HK-2 (cell line): ENCODE results near the gene CRYGC.
"Not testable (repeated sequence)": the region's sequence is repeated elsewhere in the genome, so short reads cannot be mapped to it uniquely, and the experiment has no call there.

ENCODE experiments used
- DNase-seq: peaks from one replicate; pipeline ENCODE4 v3.0.0-alpha.2; 2018; ENCODE audit not compliant: unreplicated experiment

CRYGC gene

DNA sequence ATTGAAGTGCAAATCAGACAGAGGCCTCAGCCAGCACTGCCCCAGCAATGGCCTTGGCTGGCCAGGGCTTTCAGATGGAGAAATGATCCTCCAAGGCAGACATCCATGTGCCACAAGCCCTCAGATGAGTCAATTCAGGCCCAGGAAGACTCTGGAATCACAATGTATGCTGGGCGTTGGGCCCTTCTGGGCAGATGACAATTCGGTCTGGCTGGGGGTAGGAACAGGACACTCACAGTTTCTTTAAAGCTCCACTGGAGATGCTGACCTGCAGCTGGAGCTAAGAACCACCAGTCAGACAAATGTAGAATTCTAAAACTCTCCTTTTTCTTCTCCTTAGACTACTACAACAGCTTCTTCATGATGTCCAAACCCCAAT, 7.1 kb upstream of the CRYGC start:
- DNase-seq: no peak

DNA sequence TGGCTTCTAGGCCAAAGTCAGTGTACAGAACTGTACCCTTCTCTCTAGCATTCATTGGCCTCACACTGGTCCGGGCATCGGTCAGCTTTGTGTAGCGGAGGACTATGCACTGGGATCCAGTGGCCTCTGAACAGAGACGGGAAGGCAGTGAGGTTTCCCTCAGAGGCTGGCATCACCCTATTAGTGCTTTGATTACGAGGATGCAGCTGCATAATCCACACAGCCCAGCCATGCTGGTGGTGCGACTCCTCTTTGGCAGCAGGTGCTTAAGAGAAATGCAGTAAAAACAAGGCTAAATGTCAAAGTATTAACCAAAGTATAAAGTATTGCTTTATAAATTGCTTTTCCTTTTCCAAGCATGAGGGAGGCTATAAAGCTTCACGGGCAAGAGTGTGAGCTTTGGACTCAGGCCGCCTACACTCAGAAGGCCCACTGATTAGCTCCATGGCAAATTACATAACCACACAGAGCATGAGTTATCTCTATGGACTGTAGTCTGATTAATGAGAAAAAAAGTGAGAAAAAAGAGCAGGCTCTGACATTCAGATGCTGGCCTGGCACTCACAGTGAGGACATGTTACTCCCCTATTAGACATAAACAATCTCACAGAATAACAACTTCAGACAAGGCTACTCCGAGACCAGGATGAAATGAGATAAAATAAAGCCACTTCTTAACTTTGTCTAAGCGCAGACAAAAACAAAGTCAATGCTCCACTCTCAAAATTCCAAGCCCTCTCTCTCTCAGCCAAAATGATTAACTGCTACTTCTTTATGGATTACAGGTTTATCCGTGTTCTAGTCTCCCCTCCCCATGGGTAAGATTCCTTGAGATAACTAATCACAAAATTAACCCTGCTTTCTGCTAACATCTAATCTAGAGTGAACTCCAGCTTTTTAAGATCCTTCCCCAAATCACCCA, 6.4 kb upstream of the CRYGC start:
- no peak for DNase-seq

DNA sequence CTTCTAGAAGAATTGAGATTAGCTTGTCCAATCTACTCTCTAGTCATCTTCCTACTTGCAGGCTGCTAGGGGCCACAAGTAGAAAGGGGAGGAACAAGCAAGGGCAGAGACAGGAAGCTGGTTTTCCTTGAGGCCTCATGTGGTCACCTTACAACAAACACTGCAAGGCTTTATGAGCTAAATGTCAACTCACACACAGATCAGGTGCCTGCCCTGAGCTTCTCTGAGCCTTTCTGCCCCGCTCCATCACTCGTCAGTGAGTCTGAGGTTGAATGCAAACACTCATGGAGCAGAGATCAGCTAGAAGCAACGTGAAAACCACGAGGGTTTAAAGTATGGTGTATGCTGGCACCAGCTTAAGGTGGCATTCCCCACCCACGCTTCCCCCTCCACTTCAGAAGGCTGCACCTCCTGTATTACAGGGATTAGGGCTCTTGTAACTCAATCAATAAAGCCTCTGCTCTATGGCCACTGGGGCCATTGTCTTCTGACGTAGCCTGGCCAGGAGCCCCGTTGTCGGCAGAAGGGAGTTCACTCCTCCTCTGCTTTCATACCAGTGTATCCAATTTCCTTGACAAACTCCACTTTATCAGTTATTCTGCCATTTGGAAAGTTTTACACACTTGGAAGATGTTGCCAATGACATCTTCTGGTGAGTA, 5.4 kb upstream of the CRYGC start:
- DNase-seq: no peak

DNA sequence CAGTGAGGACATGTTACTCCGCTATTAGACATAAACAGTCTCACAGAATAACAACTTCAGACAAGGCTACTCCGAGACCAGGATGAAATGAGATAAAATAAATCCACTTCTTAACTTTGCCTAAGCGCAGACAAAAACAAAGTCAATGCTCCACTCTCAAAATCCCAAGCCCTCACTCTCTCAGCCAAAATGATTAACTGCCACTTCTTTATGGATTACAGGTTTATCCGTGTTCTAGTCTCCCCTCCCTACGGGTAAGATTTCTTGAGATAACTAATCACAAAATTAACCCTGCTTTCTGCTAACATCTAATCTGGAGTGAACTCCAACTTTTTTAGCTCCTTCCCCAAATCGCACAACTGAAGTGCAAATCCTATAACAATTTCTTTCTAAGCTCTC, 1.1 kb upstream of the CRYGC start:
- DNase-seq: no peak

DNA sequence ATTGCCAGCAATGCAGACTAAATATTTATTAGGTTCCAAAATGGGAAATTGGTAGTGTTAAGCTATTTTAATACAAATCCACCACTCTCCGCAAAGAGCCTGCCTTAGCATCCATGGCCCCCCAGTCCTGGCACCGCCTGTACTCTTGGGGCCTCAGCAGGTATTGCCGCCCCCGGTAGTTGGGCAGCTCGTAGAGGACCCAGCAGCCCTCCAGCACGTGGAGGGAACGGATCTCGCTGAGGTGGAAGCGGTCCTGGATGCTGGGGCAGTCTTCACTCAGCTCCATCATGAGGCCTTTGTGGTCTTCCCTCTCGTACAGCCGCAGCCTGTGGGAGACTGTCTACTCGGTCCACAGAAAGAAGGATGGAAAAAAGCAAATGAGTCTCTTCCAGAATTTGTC, 1.5 kb downstream of the CRYGC start:
- DNase-seq: no peak

DNA sequence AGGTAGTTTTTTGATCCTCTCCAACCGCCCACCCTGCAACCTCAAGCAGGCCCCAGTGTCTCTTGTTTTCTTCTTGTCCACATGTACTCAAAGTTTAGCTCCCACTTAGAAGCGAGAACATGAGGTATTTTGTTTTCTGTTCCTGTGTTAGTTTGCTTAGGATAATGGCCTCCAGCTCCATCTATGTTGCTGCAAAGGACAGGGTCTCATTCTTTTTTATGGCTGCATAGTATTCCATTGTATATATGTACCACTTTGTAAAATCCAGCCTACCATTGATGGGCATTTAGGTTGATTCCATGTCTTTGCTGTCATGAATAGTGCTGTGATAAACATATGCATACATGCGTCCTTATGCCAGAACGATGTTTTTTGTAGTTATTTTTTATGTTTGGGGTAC, 2.5 kb downstream of the CRYGC start:
- no peak for DNase-seq

DNA sequence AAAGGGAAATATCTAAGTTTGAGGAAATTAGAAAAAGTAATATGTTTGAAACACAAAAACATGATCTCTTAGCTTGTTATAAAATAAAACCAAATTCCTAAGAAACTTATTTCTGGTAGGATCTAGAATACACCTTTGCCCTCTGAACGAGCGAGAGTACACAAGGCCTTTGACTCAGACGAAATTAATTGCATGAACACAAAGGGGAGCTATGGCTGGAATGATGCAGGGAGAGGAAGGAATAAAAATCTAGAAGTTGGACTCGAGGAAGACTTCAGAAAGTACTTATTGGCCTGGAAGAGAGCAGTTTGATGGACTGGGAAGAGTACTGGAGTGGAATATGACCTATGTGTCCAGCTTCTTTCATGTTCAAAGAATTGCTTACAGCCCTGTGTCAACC, 4.4 kb downstream of the CRYGC start:
- DNase-seq: no peak

DNA sequence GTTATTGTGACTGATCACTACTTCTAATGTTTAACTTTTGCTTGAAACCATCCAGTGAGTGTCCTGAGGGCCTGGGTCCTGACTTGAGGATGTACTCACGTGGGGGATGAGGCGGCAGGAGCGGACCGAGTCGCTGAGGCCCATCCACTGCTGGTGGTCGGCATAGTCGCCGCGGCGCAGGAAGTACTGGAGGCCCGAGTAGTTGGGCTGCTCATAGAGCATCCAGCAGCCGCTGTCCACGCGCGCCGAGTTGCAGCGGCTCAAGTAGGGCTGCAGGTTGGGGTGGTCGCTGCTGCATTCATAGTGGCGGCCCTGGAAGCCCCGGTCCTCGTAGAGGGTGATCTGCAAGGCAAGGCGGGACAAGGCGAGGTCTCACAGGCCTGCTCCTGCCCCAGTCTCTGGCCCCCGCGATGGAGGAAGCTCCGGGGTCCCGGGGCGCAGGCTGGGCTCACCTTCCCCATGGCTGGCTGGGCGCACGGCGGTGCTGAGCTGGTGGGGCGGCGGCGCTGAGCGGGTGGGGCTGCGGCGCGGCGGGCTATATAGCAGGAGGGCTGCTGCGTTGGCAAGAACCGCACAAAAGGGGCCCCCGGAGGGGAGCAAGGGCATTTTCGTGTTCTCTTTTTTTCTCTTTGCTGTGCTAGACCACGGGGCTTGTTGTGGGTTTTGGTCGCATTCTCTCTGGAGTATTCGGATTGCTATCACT, 5.5 kb downstream of the CRYGC start, which contains the start of gene CRYGD:
TSS of gene CRYGD (minus strand) at position 512 of the 703 bp plus-strand sequence. CDS start at position 461, 51 bp downstream.
- DNase-seq: not testable (repeated sequence)

DNA sequence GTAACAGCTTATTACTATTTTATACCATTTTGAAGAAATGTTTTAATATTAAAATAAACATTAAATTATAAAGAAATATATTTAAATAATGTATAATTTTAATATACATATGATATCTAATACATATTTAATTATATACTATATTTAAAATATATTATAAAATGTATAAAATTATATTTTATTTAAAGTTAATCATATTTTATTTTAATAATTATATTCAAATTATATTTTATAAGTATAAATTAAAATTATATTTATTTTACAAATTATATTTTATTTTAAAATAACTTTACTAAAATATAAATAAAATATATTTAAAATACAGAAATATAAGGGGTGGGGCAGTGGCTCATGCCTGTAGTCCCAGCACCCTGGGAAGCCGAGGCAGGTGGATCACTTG, 7.4 kb downstream of the CRYGC start:
- no peak for DNase-seq

DNA sequence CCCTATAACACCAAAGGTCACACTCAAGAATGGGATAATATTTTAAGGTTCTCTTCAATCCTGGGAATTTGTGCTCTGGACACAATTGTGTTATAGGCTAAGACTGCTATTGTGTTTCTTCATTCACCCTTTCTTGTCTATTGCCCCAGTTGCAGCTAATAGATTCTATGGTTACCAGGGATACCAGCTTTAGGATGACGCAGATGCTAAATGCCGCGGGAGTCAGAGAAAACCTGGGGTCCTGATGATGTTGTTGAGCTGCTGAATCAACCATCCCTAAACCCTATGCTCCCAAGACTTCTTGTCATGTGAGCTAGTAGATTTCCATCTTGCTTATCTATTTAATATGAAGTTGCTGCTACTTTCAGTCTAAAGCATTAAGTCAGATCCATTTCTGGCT, 10.7 kb downstream of the CRYGC start:
- DNase-seq: no peak

DNA sequence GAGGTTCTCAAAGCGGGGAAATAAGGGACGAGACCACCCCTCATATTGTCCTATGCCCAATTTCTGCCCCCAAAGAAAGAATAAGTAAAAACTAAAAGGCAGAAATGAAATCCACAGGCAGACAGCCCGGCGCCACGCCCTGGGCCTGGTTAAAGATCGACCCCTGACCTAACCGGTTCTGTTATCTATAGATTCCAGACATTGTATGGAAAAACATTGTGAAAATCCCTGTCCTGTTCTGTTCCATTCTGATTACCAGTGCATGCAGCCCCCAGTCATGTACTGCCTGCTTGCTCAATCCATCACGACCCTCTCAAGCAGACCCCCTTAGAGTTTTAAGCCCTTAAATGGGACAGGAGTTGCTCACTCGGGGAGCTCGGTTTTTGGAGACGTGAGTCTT, 12.2 kb downstream of the CRYGC start:
- not testable (repeated sequence) for DNase-seq

DNA sequence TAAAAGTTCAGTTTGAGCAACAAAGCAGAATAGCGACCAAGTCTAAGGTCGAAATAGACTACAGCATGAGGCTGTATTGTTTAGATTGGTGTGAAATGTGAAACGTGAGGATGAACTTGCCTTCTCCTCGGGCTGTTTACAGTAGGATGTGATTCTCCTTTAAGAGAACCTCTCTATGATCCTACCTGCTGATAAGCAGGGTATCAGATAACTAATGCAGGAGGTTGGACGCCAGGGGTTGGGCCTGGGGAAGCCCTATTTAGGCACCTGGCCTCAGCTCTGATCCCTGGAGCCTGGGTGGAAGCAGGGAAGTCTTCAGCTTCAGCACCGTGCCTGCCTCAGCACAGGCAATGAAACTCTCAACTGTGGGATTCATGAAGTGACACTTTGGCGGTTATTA, 16.7 kb downstream of the CRYGC start:
- no peak for DNase-seq

DNA sequence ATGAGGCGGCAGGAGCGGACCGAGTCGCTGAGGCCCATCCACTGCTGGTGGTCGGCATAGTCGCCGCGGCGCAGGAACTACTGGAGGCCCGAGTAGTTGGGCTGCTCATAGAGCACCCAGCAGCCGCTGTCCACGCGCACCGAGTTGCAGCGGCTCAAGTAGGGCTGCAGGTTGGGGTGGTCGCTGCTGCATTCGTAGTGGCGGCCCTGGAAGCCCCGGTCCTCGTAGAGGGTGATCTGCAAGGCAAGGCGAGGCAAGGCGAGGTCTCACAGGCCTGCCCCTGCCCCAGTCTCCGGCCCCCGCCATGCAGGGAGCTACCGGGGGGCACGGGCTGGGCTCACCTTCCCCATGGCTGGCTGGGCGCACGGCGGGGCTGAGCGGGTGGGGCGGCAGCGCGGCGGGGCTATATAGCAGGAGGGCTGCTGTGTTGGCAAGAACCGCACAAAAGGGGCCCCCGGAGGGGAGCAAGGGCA, 17.3 kb downstream of the CRYGC start:
- not testable (repeated sequence) for DNase-seq

DNA sequence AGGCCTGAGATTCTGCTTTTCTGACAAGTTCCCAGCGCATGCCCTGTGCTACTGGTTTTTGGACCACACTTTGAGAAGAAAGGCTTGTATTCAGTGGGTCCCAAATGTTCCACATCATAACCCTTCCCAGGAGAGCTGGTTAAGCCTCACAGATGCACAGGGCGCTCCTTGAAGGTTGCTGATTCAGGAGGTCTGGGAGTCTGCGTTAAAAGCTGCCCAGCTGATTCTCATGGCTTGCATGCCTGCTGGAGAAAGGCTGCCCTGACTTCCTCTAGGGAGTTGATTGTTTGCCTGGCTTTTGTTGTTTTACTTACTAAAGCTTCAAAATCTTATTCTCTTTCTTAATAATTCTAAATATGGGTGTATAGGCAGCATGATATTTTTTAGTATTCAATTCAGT, 26.0 kb downstream of the CRYGC start:
- no peak for DNase-seq

DNA sequence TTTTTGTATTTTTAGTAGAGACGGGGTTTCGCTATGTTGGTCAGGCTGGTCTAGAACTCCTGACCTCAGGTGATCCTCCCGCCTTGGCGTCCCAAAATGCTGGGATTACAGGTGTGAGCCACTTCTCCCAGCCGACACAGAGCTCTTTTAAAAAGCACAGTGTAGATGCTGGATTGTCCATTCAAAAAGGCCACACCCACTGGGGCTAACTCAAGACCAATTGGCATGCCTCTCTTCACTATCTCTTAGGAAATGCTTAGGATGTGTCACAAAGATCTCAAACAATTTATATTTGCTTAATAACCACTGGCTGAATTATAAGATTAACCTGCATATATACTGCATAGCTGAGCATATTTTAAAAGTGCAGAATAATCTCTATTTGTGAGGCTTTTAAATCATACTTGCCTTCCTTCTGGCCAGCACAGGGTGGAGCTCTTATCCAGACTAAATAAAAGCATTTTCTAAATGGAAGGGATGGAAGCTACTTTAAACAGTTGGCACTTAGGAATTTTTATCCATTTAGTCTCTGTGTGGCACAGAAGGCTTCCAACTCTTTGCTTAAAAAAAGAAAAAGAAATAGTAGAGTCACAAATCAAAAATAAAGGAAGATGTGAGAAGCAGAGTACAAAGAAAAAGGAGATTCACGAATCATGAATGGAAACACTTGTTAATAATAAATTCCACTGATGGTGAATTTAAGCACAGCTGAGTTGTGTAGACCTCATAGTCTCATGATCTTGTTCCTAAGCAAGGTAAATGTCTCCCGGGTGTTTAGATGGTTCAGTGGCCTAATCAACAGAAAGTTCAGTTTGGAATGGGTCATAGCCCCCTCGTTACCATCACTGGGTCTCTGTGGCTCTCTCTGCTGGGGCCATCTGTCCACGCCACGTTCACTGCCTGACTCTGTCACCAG, 27.7 kb downstream of the CRYGC start:
- DNase-seq: no peak

DNA sequence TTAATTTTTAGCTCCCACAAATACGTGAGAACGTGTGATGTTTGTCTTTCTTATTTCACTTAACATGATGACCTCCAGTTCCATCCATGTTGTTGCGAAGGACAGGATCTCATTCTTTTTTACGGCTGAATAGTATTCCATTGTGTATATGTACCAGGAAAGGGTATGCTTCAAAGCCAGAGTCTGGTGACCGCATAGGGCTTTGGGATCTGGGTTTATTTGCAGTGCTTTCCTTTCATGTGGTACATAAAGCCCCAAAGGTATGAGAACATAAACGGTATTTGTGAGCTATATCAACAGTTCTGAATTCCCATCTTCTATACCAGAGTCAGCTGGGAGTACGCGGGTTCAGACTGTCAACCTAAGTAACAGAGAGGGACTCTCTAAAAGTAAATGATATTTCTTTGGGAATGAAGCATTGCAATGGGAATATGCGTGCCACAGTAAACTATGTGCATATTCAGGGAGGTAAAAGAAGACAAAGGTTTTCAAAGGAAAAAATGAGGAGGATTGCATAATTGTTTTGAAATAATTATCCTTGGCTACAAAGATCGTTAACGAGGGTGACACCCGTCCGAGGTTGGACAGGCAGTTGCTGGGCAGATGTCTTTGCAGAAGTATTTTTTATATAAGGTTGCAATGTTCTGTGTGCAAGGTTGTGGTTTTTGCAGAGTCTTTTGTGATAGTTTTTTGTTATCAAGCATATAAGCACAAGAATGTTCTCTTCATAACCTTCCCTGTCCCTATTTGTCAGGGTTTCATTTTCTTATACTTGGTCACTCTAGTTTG, 29.8 kb downstream of the CRYGC start:
- DNase-seq: no peak

DNA sequence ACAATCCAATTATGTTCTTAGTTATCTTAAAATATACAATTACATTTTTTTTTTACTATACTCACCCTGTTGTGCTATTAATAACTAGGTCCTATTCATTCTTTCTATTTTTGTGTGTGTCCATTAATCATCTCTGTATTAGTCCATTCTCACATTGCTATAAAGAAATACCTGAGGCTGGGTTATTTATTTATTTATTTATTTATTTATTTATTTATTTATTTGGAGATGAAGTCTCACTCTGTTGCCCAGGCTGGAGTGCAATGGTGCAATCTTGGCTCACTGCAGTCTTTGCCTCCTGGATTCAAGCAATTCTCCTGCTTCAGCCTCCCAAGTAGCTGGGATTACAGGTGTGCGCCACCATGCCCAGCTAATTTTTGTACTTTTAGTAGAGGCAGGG, 30.9 kb downstream of the CRYGC start:
- DNase-seq: not testable (repeated sequence)

DNA sequence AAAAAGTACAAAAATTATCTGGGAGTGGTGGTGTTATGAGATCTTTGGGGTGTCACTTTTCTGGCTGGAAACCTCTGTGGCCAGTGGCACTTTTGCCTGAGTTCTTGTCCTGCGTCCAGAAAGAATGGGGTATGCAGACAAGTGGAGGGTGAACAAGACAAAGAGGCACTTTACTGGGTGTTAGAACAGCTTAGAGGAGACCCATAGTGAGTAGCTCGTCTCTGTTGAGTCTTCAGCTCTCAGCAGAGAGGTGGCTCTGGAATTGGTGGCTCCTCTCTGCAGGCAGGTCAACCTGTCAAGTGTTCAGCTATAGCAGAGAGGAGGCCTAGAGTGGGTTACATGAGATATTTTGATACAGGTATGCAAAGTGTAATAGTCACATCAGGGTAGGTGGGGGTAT, 31.4 kb downstream of the CRYGC start:
- DNase-seq: no peak

DNA sequence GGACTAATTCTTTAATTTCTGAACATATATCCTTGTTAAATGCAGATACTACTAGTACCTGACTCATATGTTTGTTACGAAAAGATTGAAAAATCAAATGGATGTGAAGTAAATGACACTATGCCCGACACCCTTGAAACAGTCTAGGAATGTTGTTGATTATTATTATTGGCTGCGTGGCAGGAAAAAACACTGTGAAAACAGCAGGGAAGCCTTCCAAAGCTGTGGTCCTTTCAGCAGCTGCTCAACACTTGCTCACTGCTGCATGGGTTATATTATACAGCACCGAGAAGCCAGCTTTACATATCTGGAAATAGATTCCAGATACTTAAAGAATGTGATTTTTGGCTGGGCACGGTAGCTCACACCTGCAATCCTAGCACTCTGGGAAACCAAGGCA, 31.8 kb downstream of the CRYGC start:
- no peak for DNase-seq

DNA sequence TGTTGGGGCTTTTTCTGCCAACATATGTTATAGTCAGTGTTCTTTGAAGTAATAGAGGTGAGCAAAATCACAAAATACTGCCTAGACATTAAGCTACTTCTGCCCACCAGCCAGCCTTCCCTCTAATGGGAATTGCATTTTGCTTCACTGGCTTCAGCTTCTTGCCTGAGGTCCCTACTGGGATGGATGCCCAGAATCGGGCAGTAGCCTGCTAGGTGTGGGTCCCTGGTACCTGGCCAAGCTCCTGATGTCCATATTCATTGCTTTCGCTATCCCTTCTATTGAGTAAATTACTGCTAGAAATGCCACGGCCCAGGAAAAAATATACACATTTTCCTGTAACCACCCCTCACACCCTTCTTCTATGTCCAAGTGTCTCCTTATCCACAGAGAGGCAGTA, 32.3 kb downstream of the CRYGC start:
- DNase-seq: no peak

DNA sequence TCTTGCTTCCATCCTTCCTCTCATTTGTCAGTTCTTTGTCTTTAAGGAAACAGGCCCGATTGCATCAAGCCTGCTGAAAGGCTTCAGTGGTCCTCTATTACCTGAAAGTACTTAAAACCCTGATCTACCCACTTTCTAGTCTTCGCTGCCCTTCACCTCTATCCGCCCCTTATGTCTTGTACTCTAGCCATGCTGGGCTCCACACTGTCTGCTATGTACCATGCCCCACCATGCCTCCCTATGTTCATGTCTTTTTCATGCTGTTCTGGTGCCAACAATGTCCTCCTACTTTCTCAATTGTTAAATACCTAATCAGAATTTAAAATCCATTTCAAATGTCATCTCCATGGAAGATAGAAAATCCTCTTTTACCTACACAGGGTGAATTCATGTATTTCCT, 33.5 kb downstream of the CRYGC start:
- no peak for DNase-seq
